H9 (cell line): Measurements from ENCODE around the gene MUC5B. TPM values are rescaled to one million over a fixed set of nuclear protein-coding genes. Genes with fewer than 3 reads are reported as not detected.

Source experiments
- DNase-seq: peaks from one replicate; pipeline ENCODE4 v3.0.0-alpha.2; 2017
- H2AFZ ChIP-seq: one replicate; pipeline ENCODE4 v1.6.1; 2013; ENCODE audit warnings: mild to moderate bottlenecking, low read length, control low read depth, moderate library complexity
- H2AK5ac ChIP-seq: 2 replicates; pipeline ENCODE4 v1.6.1; 2013; ENCODE audit warnings: low read length, control low read depth, mixed read lengths; ENCODE audit not compliant: insufficient read length
- H2BK120ac ChIP-seq: one replicate; pipeline ENCODE4 v1.6.1; 2013; ENCODE audit warnings: low read depth, mild to moderate bottlenecking, low read length, control low read depth, inconsistent platforms; ENCODE audit not compliant: poor library complexity, severe bottlenecking
- H2BK12ac ChIP-seq: 2 replicates; pipeline ENCODE4 v1.6.1; 2013; ENCODE audit warnings: low read length, control low read depth, mixed read lengths, low read depth; ENCODE audit not compliant: insufficient read length
- H2BK15ac ChIP-seq: 2 replicates; pipeline ENCODE4 v1.6.1; 2013; ENCODE audit warnings: low read depth, low read length, control low read depth
- H2BK20ac ChIP-seq: one replicate; pipeline ENCODE4 v1.6.1; 2013; ENCODE audit warnings: low read depth, mild to moderate bottlenecking, low read length, control low read depth, inconsistent platforms; ENCODE audit not compliant: poor library complexity, severe bottlenecking
- H2BK5ac ChIP-seq: 2 replicates; pipeline ENCODE4 v1.6.1; 2013; ENCODE audit warnings: low read length, control low read depth, mixed read lengths; ENCODE audit not compliant: insufficient read length
- H3K14ac ChIP-seq: 2 replicates; pipeline ENCODE4 v1.6.1; 2013; ENCODE audit warnings: low read length, control low read depth; ENCODE audit not compliant: insufficient read depth
- H3K18ac ChIP-seq: 2 replicates; pipeline ENCODE4 v1.6.1; 2013; ENCODE audit warnings: low read depth, mild to moderate bottlenecking, mixed read lengths, low read length, control low read depth; ENCODE audit not compliant: insufficient read length
- H3K23ac ChIP-seq: 2 replicates; pipeline ENCODE4 v1.6.1; 2013; ENCODE audit warnings: low read length, control low read depth, mixed read lengths, low read depth; ENCODE audit not compliant: insufficient read length
- H3K23me2 ChIP-seq: 2 replicates; pipeline ENCODE4 v1.6.1; 2013; ENCODE audit warnings: low read depth, mild to moderate bottlenecking, mixed read lengths, low read length, control low read depth; ENCODE audit not compliant: insufficient read length, poor library complexity, severe bottlenecking
- H3K27ac ChIP-seq: 2 replicates; pipeline ENCODE4 v1.5.1; 2013; ENCODE audit warnings: low read length, control low read depth, mixed read lengths, low read depth; ENCODE audit not compliant: insufficient read length
- H3K27me3 ChIP-seq: 2 replicates; pipeline ENCODE4 v1.6.1; 2013; ENCODE audit warnings: low read length, control low read depth, inconsistent platforms; ENCODE audit not compliant: insufficient read depth
- H3K4ac ChIP-seq: 2 replicates; pipeline ENCODE4 v1.6.1; 2013; ENCODE audit warnings: low read depth, mild to moderate bottlenecking, control low read depth, inconsistent platforms, low read length, moderate library complexity
- H3K4me1 ChIP-seq: 2 replicates; pipeline ENCODE4 v1.6.1; 2013; ENCODE audit warnings: low read length, control low read depth, inconsistent platforms; ENCODE audit not compliant: insufficient read depth
- H3K4me2 ChIP-seq: 2 replicates; pipeline ENCODE4 v1.6.1; 2013; ENCODE audit warnings: low read length, control low read depth, mixed read lengths; ENCODE audit not compliant: insufficient read length, insufficient read depth
- H3K56ac ChIP-seq: 2 replicates; pipeline ENCODE4 v1.6.1; 2013; ENCODE audit warnings: low read depth, mild to moderate bottlenecking, mixed read lengths, low read length, control low read depth; ENCODE audit not compliant: insufficient read length
- H3K79me1 ChIP-seq: 2 replicates; pipeline ENCODE4 v1.6.1; 2013; ENCODE audit warnings: low read depth, mild to moderate bottlenecking, moderate library complexity, low read length, control low read depth, inconsistent platforms; ENCODE audit not compliant: insufficient read depth, poor library complexity, severe bottlenecking
- H3K79me2 ChIP-seq: 2 replicates; pipeline ENCODE4 v1.6.1; 2013; ENCODE audit warnings: low read length, control low read depth, inconsistent platforms; ENCODE audit not compliant: insufficient read depth
- H3K9ac ChIP-seq: 2 replicates; pipeline ENCODE4 v1.6.1; 2013; ENCODE audit warnings: low read length, control low read depth, mixed read lengths; ENCODE audit not compliant: insufficient read length; ENCODE audit errors: extremely low read depth
- H3K9me3 ChIP-seq: one replicate; pipeline ENCODE4 v1.6.1; 2013; ENCODE audit warnings: low read depth, low read length, inconsistent platforms; ENCODE audit not compliant: control insufficient read depth
- H3T11ph ChIP-seq: one replicate; pipeline ENCODE4 v1.6.1; 2013; ENCODE audit warnings: mild to moderate bottlenecking, low read length, control low read depth, inconsistent platforms
- H4K20me1 ChIP-seq: one replicate; pipeline ENCODE4 v1.6.1; 2013; ENCODE audit not compliant: control insufficient read depth, insufficient read length, insufficient read depth
- H4K5ac ChIP-seq: 2 replicates; pipeline ENCODE4 v1.6.1; 2013; ENCODE audit warnings: low read depth, mild to moderate bottlenecking, mixed read lengths, low read length, control low read depth; ENCODE audit not compliant: insufficient read length
- H4K8ac ChIP-seq: replicated peaks from 2 replicates; pipeline ENCODE4 v1.6.1; 2013; ENCODE audit warnings: low read length, control low read depth, mixed read lengths, low read depth; ENCODE audit not compliant: insufficient read length
- H4K91ac ChIP-seq: 2 replicates; pipeline ENCODE4 v1.6.1; 2013; ENCODE audit warnings: low read depth, mild to moderate bottlenecking, moderate library complexity, mixed read lengths, low read length, control low read depth; ENCODE audit not compliant: insufficient read length
- H3K27ac Mint-ChIP-seq, 3 experiments: 2 replicates in 2 of 3; 3 replicates in 1 of 3; pipeline ENCODE4 v1.8.0; 2020 to 2021; ENCODE audit warnings: mixed read lengths in 3 of 3, mild to moderate bottlenecking in 1 of 3, moderate library complexity in 1 of 3
- H3K27me3 Mint-ChIP-seq: 2 replicates; pipeline ENCODE4 v1.8.0; 2021; ENCODE audit warnings: low read depth, mild to moderate bottlenecking, moderate library complexity, mixed read lengths
- H3K36me3 Mint-ChIP-seq, 3 experiments: 2 replicates in 2 of 3; 3 replicates in 1 of 3; pipeline ENCODE4 v1.8.0; 2020 to 2021; ENCODE audit warnings: low read depth in 3 of 3, mixed read lengths in 3 of 3; ENCODE audit not compliant: insufficient read depth in 1 of 3
- H3K4me1 Mint-ChIP-seq, 2 experiments: 2 replicates each; pipeline ENCODE4 v1.8.0; 2020; ENCODE audit warnings: mixed read lengths in 2 of 2
- H3K4me3 Mint-ChIP-seq, 2 experiments: 2 replicates in 1 of 2; 3 replicates in 1 of 2; pipeline ENCODE4 v1.8.0; 2020 to 2021; ENCODE audit warnings: mild to moderate bottlenecking in 2 of 2, mixed read lengths in 2 of 2, moderate library complexity in 1 of 2
- H3K9me3 Mint-ChIP-seq, 2 experiments: 2 replicates in 1 of 2; 3 replicates in 1 of 2; pipeline ENCODE4 v1.8.0; 2020; ENCODE audit warnings: mild to moderate bottlenecking in 2 of 2, mixed read lengths in 2 of 2, moderate library complexity in 1 of 2
- CTCF ChIP-seq: fragments of 200-600 bp; sonication (generic); conservative IDR thresholded peaks from 3 replicates; pipeline ENCODE4 v1.8.0; 2021; ENCODE audit warnings: antibody characterized with exemption, mild to moderate bottlenecking
- WGBS: extraction: QIAGEN DNeasy Blood & Tissue Kit; methylation state at CpG from one replicate; pipeline ENCODE4 v1.1.7; 2013; ENCODE audit warnings: missing lambda C conversion rate, low lambda C conversion rate, mixed read lengths; ENCODE audit not compliant: insufficient read length; ENCODE audit errors: extremely low coverage; 5-methylcytosine and 5-hydroxymethylcytosine counted together
- total RNA-seq: library from RNA; stranded (reverse); gene quantifications from 2 replicates; pipeline ENCODE4 v1.2.1, GENCODE V29; 2021

Gene MUC5B
- total RNA-seq, 1 experiment from 2014 or later: not detected

GRCh38 chr11:1300121-1300520 is 77.3 kb downstream of the MUC5B start:
- whole genome bisulfite sequencing: no CpG with 5 or more reads among the region's 7 CpGs
- Mint-ChIP-seq H3K9me3 (no peaks in the 10 kb centered on the region), H3K4me3 (no peak overlapping the region), H3K36me3 (peaks cover 4 to 9% (median 5%) of the 10 kb centered on the region in 3 experiments; a peak in 4 of 7 replicates), H3K27ac (no peak overlapping the region), H3K4me1 (peaks cover 21 to 32% of the 10 kb centered on the region in 2 experiments), H3K27me3 (no peaks in the 10 kb centered on the region)
- peak; percentile 4 for DNase-seq
- H3K9ac ChIP-seq: no peak overlapping the region
- no peak overlapping the region for H3K14ac ChIP-seq
- no peak overlapping the region for H3K56ac ChIP-seq
- no peak overlapping the region for H3K4me2 ChIP-seq
- no peaks in the 10 kb centered on the region for H4K20me1 ChIP-seq
- H3K4me1 ChIP-seq: no peaks in the 10 kb centered on the region; the same call in 1 of the 2 replicates
- peaks cover 1% of the 10 kb centered on the region; the same call in 1 of the 2 replicates for H3K79me2 ChIP-seq
- H3T11ph ChIP-seq: no peak overlapping the region
- no peaks in the 10 kb centered on the region for H3K9me3 ChIP-seq
- no peak overlapping the region for H2BK12ac ChIP-seq
- no peak overlapping the region for H4K91ac ChIP-seq
- no peaks in the 10 kb centered on the region for H3K23me2 ChIP-seq
- H2BK5ac ChIP-seq: no peak overlapping the region
- no peak for TF ChIP-seq CTCF
- H4K5ac ChIP-seq: no peak overlapping the region
- no peak overlapping the region for H4K8ac ChIP-seq
- no peaks in the 10 kb centered on the region for H3K27me3 ChIP-seq
- no peak overlapping the region for H3K18ac ChIP-seq
- H2AFZ ChIP-seq: no peak overlapping the region
- peaks cover 14% of the 10 kb centered on the region for H3K79me1 ChIP-seq
- H3K4ac ChIP-seq: no peak overlapping the region
- no peak overlapping the region for H2BK15ac ChIP-seq
- H3K27ac ChIP-seq: no peak overlapping the region
- no peak overlapping the region for H2BK120ac ChIP-seq
- H2AK5ac ChIP-seq: no peak overlapping the region
- no peak overlapping the region for H3K23ac ChIP-seq
- H2BK20ac ChIP-seq: no peak overlapping the region
